Kidney (tissue), 14 donors: Measurements from ENCODE around the gene CCDC116. TPM values are rescaled to one million over a fixed set of nuclear protein-coding genes. Genes with fewer than 3 reads are reported as not detected.

ENCODE experiments used
- DNase-seq, 5 donors: peaks; one replicate each; pipeline ENCODE4 v3.0.0-alpha.2; 2013 to 2020
- FAIRE-seq: peaks from 2 replicates; lab custom pipeline; 2012; peaks lifted over from hg19 to GRCh38; lab: Jason Lieb, UNC
- H3K27ac ChIP-seq, 2 donors: one replicate each; pipeline ENCODE4 v1.7.0; 2013; ENCODE audit warnings: low read depth in 2 of 2, low read length in 2 of 2, inconsistent platforms in 1 of 2
- H3K27me3 ChIP-seq: one replicate; pipeline ENCODE4 v1.7.1; 2013; ENCODE audit warnings: low read length, inconsistent platforms; ENCODE audit not compliant: control insufficient read depth, insufficient read depth
- H3K36me3 ChIP-seq, 3 donors: one replicate each; pipeline versions ENCODE4 v1.7.0 to v1.7.1; 2013; ENCODE audit warnings: low read length in 3 of 3, control low read depth in 1 of 3, inconsistent platforms in 1 of 3; ENCODE audit not compliant: insufficient read depth in 3 of 3, control insufficient read depth in 2 of 3
- H3K4me1 ChIP-seq, 3 donors: one replicate each; pipeline versions ENCODE4 v1.7.0 to v1.7.1; 2013; ENCODE audit warnings: low read length in 3 of 3, inconsistent platforms in 1 of 3, low read depth in 1 of 3; ENCODE audit not compliant: control insufficient read depth in 2 of 3, insufficient read depth in 2 of 3
- H3K4me3 ChIP-seq, 3 donors: one replicate each; pipeline versions ENCODE4 v1.7.0 to v1.8.1; 2013; ENCODE audit warnings: low read length in 3 of 3, control low read depth in 1 of 3, inconsistent platforms in 1 of 3
- H3K9ac ChIP-seq, 3 donors: one replicate each; pipeline versions ENCODE4 v1.7.0 to v1.7.1; 2013; ENCODE audit warnings: low read length in 3 of 3, control low read depth in 1 of 3, inconsistent platforms in 1 of 3
- H3K9me3 ChIP-seq, 3 donors: one replicate each; pipeline versions ENCODE4 v1.7.0 to v1.7.1; 2013; ENCODE audit warnings: low read length in 3 of 3, control low read depth in 1 of 3, inconsistent platforms in 1 of 3; ENCODE audit not compliant: control insufficient read depth in 2 of 3, insufficient read depth in 1 of 3
- intact Hi-C: fragments of 100-400 bp; cut with DNase I; formaldehyde crosslinking; loops from one replicate; pipeline ENCODE4 v1.11.1; 2022
- polyA plus RNA-seq: library from polyadenylated mRNA; stranded (reverse); fragments of 350-450 nt; fragmentation: Illumina TruSeq; extraction: RNeasy Lipid Tissue Mini Kit (QIAGEN cat#74804); gene quantifications from one replicate; pipeline ENCODE4 v1.2.3, GENCODE V29; 2014; ENCODE audit warnings: low read depth, low replicate concordance; ENCODE audit not compliant: insufficient read depth
- total RNA-seq: library from RNA; stranded (reverse); fragmentation: NEBNext Ultra II Directional; extraction: Animal tissue kit (Norgen Biotek cat#: 25700); gene quantifications from one replicate; pipeline ENCODE4 v1.2.1, GENCODE V29; 2021
- TF ChIP-seq, protein P1 (sequence below): IDR thresholded peaks from 3 replicates; pipeline ENCODE4 v1.5.1; 2012; ENCODE audit warnings: mild to moderate bottlenecking, moderate library complexity, borderline replicate concordance; ENCODE audit not compliant: insufficient read depth; ENCODE audit errors: extremely low read depth
- donor health status: control.
- donor health status: control.
- donor health status: control.
- donor health status: control.
- donor health status: control.
- donor health status: DM: yes; HTN: yes; CAD: no.
- donor health status: Normal renal cell carcinoma (clear cell type).

Gene CCDC116
- total and polyA plus RNA-seq, 2 donors from 2014 or later: 0.22 TPM

DNA sequence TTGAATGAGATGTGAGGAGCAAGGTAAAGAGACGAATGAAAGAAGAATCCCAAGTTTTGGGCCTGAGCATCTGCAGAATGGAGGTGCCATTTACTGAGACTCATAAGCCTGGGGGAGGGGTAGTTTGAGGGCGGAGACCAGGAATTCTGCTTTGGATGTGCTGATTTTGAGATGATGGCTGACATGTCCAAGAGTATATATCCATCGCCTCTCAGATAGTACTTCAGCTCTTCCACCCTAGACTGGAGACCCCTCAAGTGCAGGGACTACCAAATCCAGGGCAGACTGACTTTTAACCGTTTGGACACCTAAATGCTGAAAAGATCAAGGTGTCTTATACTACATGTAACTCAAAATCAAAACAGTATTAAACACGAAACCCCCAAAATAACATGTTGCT lies 8.2 kb downstream of the CCDC116 start:
- intact Hi-C loops: no loop called here

DNA sequence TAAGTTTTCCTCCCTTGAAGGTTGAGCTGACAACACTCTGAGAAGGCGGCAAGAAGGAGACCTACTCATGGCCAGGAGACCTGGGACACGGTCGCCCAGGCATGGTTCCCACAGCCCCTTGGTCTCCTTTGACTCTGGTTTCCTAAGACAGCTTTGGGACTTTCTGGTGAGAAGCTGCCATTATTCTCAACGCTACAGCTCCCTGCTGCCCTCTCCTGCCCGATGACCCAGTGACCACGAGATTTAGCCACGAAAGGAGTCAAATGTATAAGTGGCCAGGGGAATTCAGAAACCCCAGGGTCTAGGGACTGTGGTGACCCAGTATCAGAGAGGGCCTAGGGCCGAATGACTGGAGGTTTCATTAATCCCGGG lies 8.8 kb downstream of the CCDC116 start:
- Histone ChIP-seq H3K27me3 (no peaks in the 10 kb centered on the region), H3K4me3 (peak overlapping the region; percentile 57 to 71 (median 71)), H3K9ac (peak overlapping the region; percentile 15 to 35 (median 26)), H3K9me3 (no peaks in the 10 kb centered on the region), H3K27ac (no peak overlapping the region), H3K4me1 (peaks cover 0 to 12% (median 0%) of the 10 kb centered on the region in 3 donors), H3K36me3 (no peaks in the 10 kb centered on the region)
- FAIRE-seq: no peak
- DNase-seq: peak; percentile 42 to 68 (median 57)
- intact Hi-C loops: no loop called here
- TF ChIP-seq, protein P1, sequence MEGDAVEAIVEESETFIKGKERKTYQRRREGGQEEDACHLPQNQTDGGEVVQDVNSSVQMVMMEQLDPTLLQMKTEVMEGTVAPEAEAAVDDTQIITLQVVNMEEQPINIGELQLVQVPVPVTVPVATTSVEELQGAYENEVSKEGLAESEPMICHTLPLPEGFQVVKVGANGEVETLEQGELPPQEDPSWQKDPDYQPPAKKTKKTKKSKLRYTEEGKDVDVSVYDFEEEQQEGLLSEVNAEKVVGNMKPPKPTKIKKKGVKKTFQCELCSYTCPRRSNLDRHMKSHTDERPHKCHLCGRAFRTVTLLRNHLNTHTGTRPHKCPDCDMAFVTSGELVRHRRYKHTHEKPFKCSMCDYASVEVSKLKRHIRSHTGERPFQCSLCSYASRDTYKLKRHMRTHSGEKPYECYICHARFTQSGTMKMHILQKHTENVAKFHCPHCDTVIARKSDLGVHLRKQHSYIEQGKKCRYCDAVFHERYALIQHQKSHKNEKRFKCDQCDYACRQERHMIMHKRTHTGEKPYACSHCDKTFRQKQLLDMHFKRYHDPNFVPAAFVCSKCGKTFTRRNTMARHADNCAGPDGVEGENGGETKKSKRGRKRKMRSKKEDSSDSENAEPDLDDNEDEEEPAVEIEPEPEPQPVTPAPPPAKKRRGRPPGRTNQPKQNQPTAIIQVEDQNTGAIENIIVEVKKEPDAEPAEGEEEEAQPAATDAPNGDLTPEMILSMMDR: peak; percentile 36

More for the DNA sequence above, 8.2 kb downstream of the CCDC116 start:
- Histone ChIP-seq H3K4me1 (peaks cover 0 to 12% (median 0%) of the 10 kb centered on the region in 3 donors), H3K27me3 (no peaks in the 10 kb centered on the region), H3K9ac (peak overlapping the region in 1 of 3 donors; percentile 35), H3K9me3 (no peaks in the 10 kb centered on the region), H3K36me3 (no peaks in the 10 kb centered on the region), H3K27ac (no peak overlapping the region), H3K4me3 (no peak overlapping the region)
- FAIRE-seq: no peak
- TF ChIP-seq, protein P1: no peak
- no peak for DNase-seq

DNA sequence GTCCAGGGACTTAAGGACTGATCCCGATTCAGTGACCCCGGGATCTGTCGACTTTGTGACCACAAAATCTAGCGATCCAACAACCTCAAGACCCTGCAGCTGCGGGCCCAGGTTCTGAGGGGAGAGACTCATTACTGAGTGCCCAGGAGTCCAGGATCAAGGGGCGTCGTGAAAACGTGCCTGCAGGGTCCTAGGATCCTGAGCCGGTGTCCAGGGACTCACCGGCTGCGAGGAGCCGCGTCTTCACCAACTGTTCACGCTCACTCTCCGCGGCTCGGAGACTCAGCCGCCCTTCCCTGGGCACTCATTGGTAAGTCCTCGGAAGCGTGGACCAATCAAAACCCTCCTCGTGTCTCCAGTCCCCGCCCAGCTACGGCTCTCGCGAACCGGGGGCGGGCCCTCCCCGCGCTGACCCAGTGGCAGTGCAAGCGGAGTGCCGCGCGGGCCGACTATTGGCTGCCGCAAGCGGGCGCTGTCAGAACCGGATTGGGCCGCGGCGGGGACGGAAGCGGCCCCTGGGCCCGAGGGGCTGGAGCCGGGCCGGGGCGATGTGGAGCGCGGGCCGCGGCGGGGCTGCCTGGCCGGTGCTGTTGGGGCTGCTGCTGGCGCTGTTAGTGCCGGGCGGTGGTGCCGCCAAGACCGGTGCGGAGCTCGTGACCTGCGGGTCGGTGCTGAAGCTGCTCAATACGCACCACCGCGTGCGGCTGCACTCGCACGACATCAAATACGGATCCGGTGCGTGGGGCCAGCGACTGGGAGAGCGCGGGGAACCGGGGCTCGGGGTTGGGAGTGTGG lies 9.4 kb downstream of the CCDC116 start, which contains the start of gene SDF2L1:
Gene SDF2L1 (plus strand): TSS at position 514 of the 795 bp plus-strand sequence. CDS start 35 bp downstream, at position 549.
- Histone ChIP-seq H3K36me3 (no peaks in the 10 kb centered on the region), H3K9ac (peak within 1 kb of the TSS; percentile 26 to 51 (median 30)), H3K27ac (peak within 1 kb of the TSS in 1 of 2 donors; percentile 22), H3K4me3 (peak within 1 kb of the TSS; percentile 57 to 71 (median 71)), H3K9me3 (no peaks in the 10 kb centered on the region), H3K27me3 (no peaks in the 10 kb centered on the region), H3K4me1 (peaks cover 0 to 12% (median 0%) of the 10 kb centered on the region in 3 donors)
- DNase-seq (peak; percentile 98 to 99 (median 99)), FAIRE-seq (peak; percentile 88)
- TF ChIP-seq, protein P1: peak; percentile 50
- intact Hi-C loops: no loop called here
